Common myeloid progenitor, CD34-positive (primary cell): ENCODE data around the gene VASP.
A peak's percentile ranks its signal among the peaks of the same experiment; 100 is the strongest.

Source experiments
- CTCF ChIA-PET: fragments of 350-600 bp; sonication (Branson Sonifier 250); formaldehyde crosslinking; loops from one replicate; lab custom pipeline; 2021; ENCODE audit warnings: antibody characterized with exemption; lab: Charles Lee
- POLR2A ChIA-PET: fragments of 350-600 bp; sonication (Branson Sonifier 250); formaldehyde crosslinking; loops from one replicate; lab custom pipeline; 2021; ENCODE audit warnings: antibody characterized with exemption; lab: Charles Lee
- DNase-seq, 3 donors: peaks; one replicate each; pipeline versions ENCODE4 v3.0.0 to v3.0.0-alpha.2; 2013
- H3K27ac ChIP-seq, 2 experiments: 1 replicate in 1 of 2; 2 replicates in 1 of 2; pipeline ENCODE4 v1.7.0; 2013; ENCODE audit warnings: inconsistent platforms in 2 of 2, low read length in 2 of 2, mild to moderate bottlenecking in 2 of 2, low read depth in 1 of 2, moderate library complexity in 1 of 2; ENCODE audit not compliant: severe bottlenecking in 2 of 2, insufficient read depth in 1 of 2, poor library complexity in 1 of 2
- H3K27me3 ChIP-seq, 5 experiments: replicated peaks in 2 of 5; 1 replicate in 3 of 5; 2 replicates in 2 of 5; pipeline versions ENCODE4 v1.6.1 to v1.7.0; 2013; ENCODE audit warnings: low read length in 4 of 5, mild to moderate bottlenecking in 2 of 5, moderate library complexity in 2 of 5, inconsistent platforms in 1 of 5; ENCODE audit not compliant: insufficient read depth in 5 of 5, control insufficient read depth in 4 of 5
- H3K36me3 ChIP-seq, 4 experiments: 1 replicate in 2 of 4; 2 replicates in 2 of 4; pipeline versions ENCODE4 v1.6.1 to v1.7.0; 2013; ENCODE audit warnings: low read length in 3 of 4, control low read depth in 1 of 4, mild to moderate bottlenecking in 1 of 4; ENCODE audit not compliant: control insufficient read depth in 4 of 4, insufficient read depth in 4 of 4
- H3K4me1 ChIP-seq, 4 experiments: 1 replicate in 3 of 4; 2 replicates in 1 of 4; pipeline versions ENCODE4 v1.6.1 to v1.7.1; 2013; ENCODE audit warnings: low read length in 3 of 4, mild to moderate bottlenecking in 3 of 4, control low read depth in 1 of 4, inconsistent platforms in 1 of 4, moderate library complexity in 1 of 4; ENCODE audit not compliant: control insufficient read depth in 4 of 4, insufficient read depth in 4 of 4; ENCODE audit errors: control extremely low read depth in 1 of 4
- H3K4me3 ChIP-seq, 7 experiments: 1 replicate in 4 of 7; 2 replicates in 3 of 7; pipeline versions ENCODE4 v1.5.1 to v1.7.0; 2013; ENCODE audit warnings: mild to moderate bottlenecking in 7 of 7, low read length in 6 of 7, moderate library complexity in 6 of 7, inconsistent platforms in 2 of 7, low read depth in 2 of 7, control low read depth in 1 of 7; ENCODE audit not compliant: insufficient read depth in 4 of 7, control insufficient read depth in 1 of 7; ENCODE audit errors: extremely low read depth in 1 of 7
- H3K9me3 ChIP-seq, 5 experiments: 1 replicate in 4 of 5; 2 replicates in 1 of 5; pipeline versions ENCODE4 v1.6.1 to v1.7.1; 2013; ENCODE audit warnings: low read length in 4 of 5, mild to moderate bottlenecking in 2 of 5, inconsistent platforms in 1 of 5, low read depth in 1 of 5, moderate library complexity in 1 of 5; ENCODE audit not compliant: control insufficient read depth in 4 of 5, insufficient read depth in 2 of 5; ENCODE audit errors: control extremely low read depth in 1 of 5
- WGBS: methylation state at CpG from one replicate; pipeline ENCODE4 v1.1.5; 2013; ENCODE audit not compliant: insufficient coverage; 5-methylcytosine and 5-hydroxymethylcytosine counted together

The VASP gene

DNA sequence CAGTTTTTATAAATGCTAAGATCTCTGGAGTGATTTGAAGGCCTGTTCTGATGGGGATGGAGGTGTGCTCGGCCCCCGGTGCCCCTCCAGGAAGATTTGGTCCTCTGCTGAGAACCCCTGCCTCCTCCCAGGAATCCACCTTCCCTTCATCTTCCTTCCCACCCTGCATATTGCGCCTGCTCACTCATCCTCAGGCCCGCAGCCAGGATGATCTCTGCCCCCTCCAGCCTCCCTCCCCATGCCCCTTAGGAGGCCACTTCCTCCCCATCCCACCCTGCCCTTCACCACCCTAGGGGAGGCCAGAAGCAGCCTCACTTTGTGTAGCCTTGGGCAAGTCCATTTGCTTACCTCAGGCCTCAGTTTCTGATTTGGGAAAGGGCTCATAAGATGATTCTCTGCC is 19.7 kb downstream of the VASP start:
- DNase-seq: no peak
- WGBS: 93% methylated on average over 3 of the region's 4 CpGs
- Histone ChIP-seq H3K27ac (no peak overlapping the region), H3K36me3 (peaks cover under 1 to 44% (median 28%) of the 10 kb centered on the region in 4 experiments), H3K4me3 (no peak overlapping the region), H3K4me1 (peaks cover 0 to 12% (median 5%) of the 10 kb centered on the region in 4 experiments), H3K27me3 (peaks cover 0 to 10% (median 3%) of the 10 kb centered on the region in 5 experiments), H3K9me3 (peaks cover 0 to 9% (median 5%) of the 10 kb centered on the region in 5 experiments)
- POLR2A ChIA-PET: no interaction called here
- CTCF ChIA-PET: interaction anchor here (0.7 to 4.9 kb wide), 8 partner anchors 11 to 1747 kb away, joined by 3 to 47 read pairs (median 4); no protein-coding TSS in a partner anchor

DNA sequence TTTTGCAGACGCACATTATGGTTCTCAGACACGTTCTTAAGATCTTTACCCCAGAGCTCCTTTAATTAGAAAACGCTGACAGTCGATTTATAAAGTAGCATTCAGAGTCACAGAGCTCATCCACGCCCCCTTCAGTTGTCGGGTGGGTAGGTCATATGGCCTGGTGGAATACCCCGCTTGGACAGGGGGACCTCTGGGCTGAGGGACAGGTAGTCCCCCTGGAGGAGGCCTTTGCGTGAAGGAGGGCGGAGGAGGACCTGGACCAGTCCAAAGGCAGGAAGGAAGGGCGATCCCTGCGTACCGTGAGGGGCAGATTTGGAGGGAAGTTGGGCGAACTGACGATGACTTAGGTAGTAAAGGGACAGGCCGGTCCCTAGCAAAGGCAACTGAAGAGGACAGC is 20.5 kb downstream of the VASP start:
- POLR2A ChIA-PET: no interaction called here
- 91% methylated on average over 15 of the region's 15 CpGs for WGBS

GRCh38 chr19:45528149-45528743 is 21.0 kb downstream of the VASP start:
- peaks cover 0 to 12% (median 5%) of the 10 kb centered on the region in 4 experiments for H3K4me1 ChIP-seq
- POLR2A ChIA-PET: interaction anchor here (0.7 kb wide), 1 partner anchor 26 kb away, joined by 3 read pairs; no protein-coding TSS in a partner anchor
- CTCF ChIA-PET: interaction anchor here (1.1 to 4.9 kb wide), 4 partner anchors 13 to 34 kb away, joined by 3 to 47 read pairs (median 10); no protein-coding TSS in a partner anchor

More for the DNA sequence above, 20.5 kb downstream of the VASP start:
- peaks cover 0 to 10% (median 5%) of the 10 kb centered on the region in 5 experiments for H3K9me3 ChIP-seq
- no peak overlapping the region for H3K27ac ChIP-seq
- H3K27me3 ChIP-seq: peaks cover 0 to 10% (median 3%) of the 10 kb centered on the region in 5 experiments
- H3K36me3 ChIP-seq: peaks cover 0 to 38% (median 24%) of the 10 kb centered on the region in 4 experiments
- H3K4me1 ChIP-seq: peaks cover 0 to 12% (median 5%) of the 10 kb centered on the region in 4 experiments
- DNase-seq: no peak
- CTCF ChIA-PET: interaction anchor here (0.7 to 4.9 kb wide), 9 partner anchors 12 to 1746 kb away, joined by 3 to 47 read pairs (median 4); no protein-coding TSS in a partner anchor
- no peak overlapping the region for H3K4me3 ChIP-seq

GRCh38 chr19:45528744-45529419 is 21.6 kb downstream of the VASP start:
- peak in 2 of 3 donors; percentile 51 to 58 for DNase-seq
- Histone ChIP-seq H3K27ac (no peak overlapping the region), H3K27me3 (peaks cover 0 to 10% (median 3%) of the 10 kb centered on the region in 5 experiments), H3K9me3 (peaks cover 0 to 10% (median 5%) of the 10 kb centered on the region in 5 experiments), H3K4me3 (peak overlapping the region in 4 of 7 experiments; percentile 7 to 64 (median 48)), H3K36me3 (peaks cover 0 to 32% (median 22%) of the 10 kb centered on the region in 4 experiments), H3K4me1 (peaks cover 0 to 10% (median 5%) of the 10 kb centered on the region in 4 experiments)
- ChIA-PET POLR2A (interaction anchor here (0.7 kb wide), 1 partner anchor 25 kb away, joined by 3 read pairs; no protein-coding TSS in a partner anchor), CTCF (interaction anchor here (2.2 to 4.9 kb wide), 3 partner anchors 13 to 29 kb away, joined by 8 to 47 read pairs (median 11); no protein-coding TSS in a partner anchor)
- WGBS: 21% methylated on average over 39 of the region's 49 CpGs

More at GRCh38 chr19:45528149-45528743, 21.0 kb downstream of the VASP start:
- peaks cover 0 to 10% (median 3%) of the 10 kb centered on the region in 5 experiments for H3K27me3 ChIP-seq
- H3K36me3 ChIP-seq: peaks cover 0 to 36% (median 23%) of the 10 kb centered on the region in 4 experiments
- no peak overlapping the region for H3K27ac ChIP-seq
- peaks cover 0 to 10% (median 5%) of the 10 kb centered on the region in 5 experiments for H3K9me3 ChIP-seq
- no peak for DNase-seq
- WGBS: 90% methylated on average over 12 of the region's 17 CpGs
- H3K4me3 ChIP-seq: peak overlapping the region in 1 of 7 experiments; percentile 64

- H3K36me3 ChIP-seq: peaks cover 0 to 26% (median 19%) of the 10 kb centered on the region in 4 experiments
- no peak for DNase-seq
- WGBS: 30% methylated on average over 12 of the region's 14 CpGs
- peaks cover 0 to 10% (median 5%) of the 10 kb centered on the region in 4 experiments for H3K4me1 ChIP-seq
- peaks cover 0 to 10% (median 5%) of the 10 kb centered on the region in 5 experiments for H3K9me3 ChIP-seq
- CTCF ChIA-PET: interaction anchor here (4.9 kb wide), 1 partner anchor 29 kb away, joined by 47 read pairs; no protein-coding TSS in a partner anchor
- peaks cover 0 to 10% (median 3%) of the 10 kb centered on the region in 5 experiments for H3K27me3 ChIP-seq
- no peak overlapping the region for H3K27ac ChIP-seq
- H3K4me3 ChIP-seq: peak overlapping the region in 4 of 7 experiments; percentile 7 to 64 (median 48)
- POLR2A ChIA-PET: no interaction called here
Observed at GRCh38 chr19:45529420-45529785, 22.1 kb downstream of the VASP start.

- Histone ChIP-seq H3K4me3 (no peak overlapping the region), H3K4me1 (peaks cover 0 to 10% (median 5%) of the 10 kb centered on the region in 4 experiments), H3K27ac (no peak overlapping the region), H3K27me3 (peaks cover 0 to 10% (median 3%) of the 10 kb centered on the region in 5 experiments), H3K9me3 (peaks cover 0 to 10% (median 5%) of the 10 kb centered on the region in 5 experiments), H3K36me3 (peaks cover 0 to 12% (median 2%) of the 10 kb centered on the region in 4 experiments)
- CTCF ChIA-PET: interaction anchor here (0.9 kb wide), 1 partner anchor 27 kb away, joined by 3 read pairs; no protein-coding TSS in a partner anchor
- 86% methylated on average over 1 of the region's 1 CpG for WGBS
- DNase-seq: no peak
- POLR2A ChIA-PET: no interaction called here
Observed at GRCh38 chr19:45531349-45531748, 24.1 kb downstream of the VASP start.
